ENCODE measurements around the gene GIMAP6.
"Not testable (repeated sequence)": the region's sequence is repeated elsewhere in the genome, so short reads cannot be mapped to it uniquely, and the experiment has no call there.

GIMAP6 gene

GRCh38 chr7:150629347-150629746, 2.8 kb downstream of the GIMAP6 start:
- no peak overlapping the region for H3K27ac ChIP-seq
- TF ChIP-seq EZH2 (IDR thresholded peaks at IDR 0.05) (no peak), FOXP2 (optimal IDR thresholded peaks at IDR 0.05; ENCODE audit: control extremely low read depth, extremely low read length, insufficient read depth) (no peak), POLR2AphosphoS5 (IDR thresholded peaks at IDR 0.05; ENCODE audit: borderline replicate concordance, low read depth, low read length) (no peak)
- H3K36me3 ChIP-seq (ENCODE audit: insufficient read depth, low read length): no peaks in the 10 kb centered on the region
- DNase-seq (ENCODE audit: low read depth, low spot score): no peak
- no peaks in the 10 kb centered on the region for H3K9me3 ChIP-seq (ENCODE audit: low read depth, low read length)
- no peak overlapping the region for H3K4me3 ChIP-seq
- H3K9ac ChIP-seq (ENCODE audit: insufficient read length): no peak overlapping the region

GRCh38 chr7:150627959-150628358, 4.2 kb downstream of the GIMAP6 start:
- no peak overlapping the region for H3K4me3 ChIP-seq
- no peak for DNase-seq (ENCODE audit: low read depth, low spot score)
- H3K9ac ChIP-seq (ENCODE audit: insufficient read length): no peak overlapping the region
- H3K27ac ChIP-seq: no peak overlapping the region
- TF ChIP-seq EZH2 (IDR thresholded peaks at IDR 0.05) (no peak), POLR2AphosphoS5 (IDR thresholded peaks at IDR 0.05; ENCODE audit: borderline replicate concordance, low read depth, low read length) (no peak), FOXP2 (optimal IDR thresholded peaks at IDR 0.05; ENCODE audit: control extremely low read depth, extremely low read length, insufficient read depth) (no peak)
- H3K36me3 ChIP-seq (ENCODE audit: insufficient read depth, low read length): no peaks in the 10 kb centered on the region
- no peaks in the 10 kb centered on the region for H3K9me3 ChIP-seq (ENCODE audit: low read depth, low read length)

- H3K27ac ChIP-seq: no peak overlapping the region
- H3K4me3 ChIP-seq: no peak overlapping the region
- H3K9ac ChIP-seq (ENCODE audit: insufficient read length): no peak overlapping the region
- no peaks in the 10 kb centered on the region for H3K36me3 ChIP-seq (ENCODE audit: insufficient read depth, low read length)
- no peak for DNase-seq (ENCODE audit: low read depth, low spot score)
- TF ChIP-seq FOXP2 (optimal IDR thresholded peaks at IDR 0.05; ENCODE audit: control extremely low read depth, extremely low read length, insufficient read depth): no peak
- no peak for TF ChIP-seq EZH2 (IDR thresholded peaks at IDR 0.05)
- TF ChIP-seq POLR2AphosphoS5 (IDR thresholded peaks at IDR 0.05; ENCODE audit: borderline replicate concordance, low read depth, low read length): no peak
- H3K9me3 ChIP-seq (ENCODE audit: low read depth, low read length): no peaks in the 10 kb centered on the region
Measured at GRCh38 chr7:150626696-150627095, 5.5 kb downstream of the GIMAP6 start.

DNA sequence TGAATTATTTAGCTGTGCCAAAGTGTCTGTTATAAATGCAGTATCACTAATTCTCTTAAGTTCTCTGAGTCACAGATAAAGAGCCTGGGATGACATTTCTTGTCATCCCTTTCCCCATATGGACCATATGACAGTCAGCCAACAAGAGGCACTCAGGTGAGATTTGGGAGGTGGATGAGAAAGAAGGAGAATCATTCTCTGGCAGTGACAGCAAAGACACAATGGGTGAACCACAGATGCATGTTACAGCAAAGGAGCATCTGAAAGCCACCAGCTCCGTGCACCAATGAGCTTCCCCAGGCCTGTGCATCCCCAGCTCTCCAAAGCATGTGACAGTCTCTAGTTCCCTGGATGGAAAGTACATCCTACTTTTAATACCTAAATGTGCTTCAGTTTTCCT, 10.8 kb downstream of the GIMAP6 start:
- Histone ChIP-seq H3K27ac (no peak overlapping the region), H3K36me3 (ENCODE audit: insufficient read depth, low read length) (no peaks in the 10 kb centered on the region), H3K4me3 (no peak overlapping the region), H3K9ac (ENCODE audit: insufficient read length) (no peak overlapping the region), H3K9me3 (ENCODE audit: low read depth, low read length) (no peaks in the 10 kb centered on the region)
- DNase-seq (ENCODE audit: low read depth, low spot score): no peak
- TF ChIP-seq EZH2 (IDR thresholded peaks at IDR 0.05): no peak
- no peak for TF ChIP-seq POLR2AphosphoS5 (IDR thresholded peaks at IDR 0.05; ENCODE audit: borderline replicate concordance, low read depth, low read length)
- TF ChIP-seq FOXP2 (optimal IDR thresholded peaks at IDR 0.05; ENCODE audit: control extremely low read depth, extremely low read length, insufficient read depth): no peak

- H3K4me3 ChIP-seq: no peak overlapping the region
- H3K27ac ChIP-seq: no peak overlapping the region
- no peaks in the 10 kb centered on the region for H3K36me3 ChIP-seq (ENCODE audit: insufficient read depth, low read length)
- no peak overlapping the region for H3K9ac ChIP-seq (ENCODE audit: insufficient read length)
- TF ChIP-seq POLR2AphosphoS5 (IDR thresholded peaks at IDR 0.05; ENCODE audit: borderline replicate concordance, low read depth, low read length) (no peak), EZH2 (IDR thresholded peaks at IDR 0.05) (no peak), FOXP2 (optimal IDR thresholded peaks at IDR 0.05; ENCODE audit: control extremely low read depth, extremely low read length, insufficient read depth) (no peak)
- no peak for DNase-seq (ENCODE audit: low read depth, low spot score)
- H3K9me3 ChIP-seq (ENCODE audit: low read depth, low read length): no peaks in the 10 kb centered on the region
Measured at GRCh38 chr7:150620617-150621371, 11.4 kb downstream of the GIMAP6 start.

DNA sequence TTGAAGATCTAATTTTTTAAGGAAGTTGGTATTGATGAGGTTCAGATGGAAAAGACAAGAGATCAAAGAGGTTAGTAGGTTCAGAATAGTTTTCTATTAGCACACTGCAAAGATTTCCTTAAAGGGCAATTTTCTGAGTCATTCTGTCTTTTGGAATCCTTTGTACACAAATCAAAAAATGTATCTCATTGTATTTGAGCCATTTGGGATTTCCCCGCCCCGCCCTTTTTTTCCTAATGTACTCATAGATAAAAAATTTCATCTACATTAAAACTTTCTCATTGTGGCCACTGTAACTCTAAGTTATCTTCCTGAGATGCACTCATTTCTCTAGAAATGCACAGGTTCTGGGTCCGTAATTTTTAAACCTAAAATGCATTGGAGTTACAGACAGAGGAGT, 12.1 kb downstream of the GIMAP6 start:
- H3K9me3 ChIP-seq (ENCODE audit: low read depth, low read length): no peaks in the 10 kb centered on the region
- no peak overlapping the region for H3K9ac ChIP-seq (ENCODE audit: insufficient read length)
- H3K4me3 ChIP-seq: no peak overlapping the region
- H3K36me3 ChIP-seq (ENCODE audit: insufficient read depth, low read length): no peaks in the 10 kb centered on the region
- no peak overlapping the region for H3K27ac ChIP-seq
- no peak for TF ChIP-seq POLR2AphosphoS5 (IDR thresholded peaks at IDR 0.05; ENCODE audit: borderline replicate concordance, low read depth, low read length)
- TF ChIP-seq FOXP2 (optimal IDR thresholded peaks at IDR 0.05; ENCODE audit: control extremely low read depth, extremely low read length, insufficient read depth): no peak
- no peak for TF ChIP-seq EZH2 (IDR thresholded peaks at IDR 0.05)
- DNase-seq (ENCODE audit: low read depth, low spot score): no peak

DNA sequence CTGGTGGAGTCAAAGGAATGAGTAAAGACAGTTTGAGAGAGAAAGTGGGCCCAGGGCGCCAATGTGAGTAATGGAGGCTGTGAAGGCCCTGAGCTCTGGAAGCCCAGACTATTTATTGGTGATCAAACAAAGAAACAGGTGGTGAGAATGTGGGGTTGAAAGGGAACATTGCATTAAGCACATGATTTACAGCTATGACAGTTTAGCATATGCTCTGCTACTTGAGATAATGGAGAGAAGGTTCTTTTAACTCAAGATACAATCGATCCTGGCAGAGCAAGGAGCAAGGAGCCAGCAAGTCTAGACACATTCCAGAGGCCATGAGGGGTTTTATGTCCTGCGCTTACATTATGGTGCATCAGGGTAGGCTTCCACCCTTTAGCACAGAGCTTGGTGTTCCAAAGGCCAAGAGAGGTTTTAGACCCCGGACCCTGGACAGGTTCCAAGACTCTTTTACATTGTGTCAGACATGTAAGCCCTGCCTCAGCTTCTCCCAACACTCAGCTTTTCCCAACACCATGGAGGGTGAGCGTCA, 16.9 kb downstream of the GIMAP6 start:
- not testable (repeated sequence) for H3K4me3 ChIP-seq; H3K9me3 ChIP-seq (ENCODE audit: low read depth, low read length); DNase-seq (ENCODE audit: low read depth, low spot score); H3K9ac ChIP-seq (ENCODE audit: insufficient read length); H3K36me3 ChIP-seq (ENCODE audit: insufficient read depth, low read length); H3K27ac ChIP-seq

- H3K9ac ChIP-seq (ENCODE audit: insufficient read length); H3K4me3 ChIP-seq; H3K36me3 ChIP-seq (ENCODE audit: insufficient read depth, low read length); DNase-seq (ENCODE audit: low read depth, low spot score); H3K9me3 ChIP-seq (ENCODE audit: low read depth, low read length); H3K27ac ChIP-seq: not testable (repeated sequence)
Measured at GRCh38 chr7:150614426-150614825, 17.8 kb downstream of the GIMAP6 start.

- Histone ChIP-seq H3K9ac (ENCODE audit: insufficient read length) (no peak overlapping the region), H3K4me3 (no peak overlapping the region), H3K27ac (no peak overlapping the region), H3K9me3 (ENCODE audit: low read depth, low read length) (no peaks in the 10 kb centered on the region), H3K36me3 (ENCODE audit: insufficient read depth, low read length) (no peaks in the 10 kb centered on the region)
- no peak for DNase-seq (ENCODE audit: low read depth, low spot score)
- TF ChIP-seq POLR2AphosphoS5 (IDR thresholded peaks at IDR 0.05; ENCODE audit: borderline replicate concordance, low read depth, low read length) (no peak), EZH2 (IDR thresholded peaks at IDR 0.05) (no peak), FOXP2 (optimal IDR thresholded peaks at IDR 0.05; ENCODE audit: control extremely low read depth, extremely low read length, insufficient read depth) (no peak)
Measured at GRCh38 chr7:150613880-150614279, 18.3 kb downstream of the GIMAP6 start.
